Endodermal cell (in vitro differentiated cells): ENCODE results near the gene HYAL1. TPM values are rescaled to one million over a fixed set of nuclear protein-coding genes. Genes with fewer than 3 reads are reported as not detected.

ENCODE experiments used
- DNase-seq: peaks from one replicate; pipeline ENCODE4 v3.0.0-alpha.2; 2017
- H3K27ac ChIP-seq: 2 replicates; pipeline ENCODE4 v1.5.1; 2013; ENCODE audit warnings: mild to moderate bottlenecking, low read depth, low read length, moderate library complexity
- H3K27me3 ChIP-seq: 2 replicates; pipeline ENCODE4 v1.6.1; 2013; ENCODE audit warnings: mild to moderate bottlenecking, low read length, moderate library complexity; ENCODE audit not compliant: insufficient read depth, control insufficient read depth, poor library complexity, severe bottlenecking
- H3K36me3 ChIP-seq: 2 replicates; pipeline ENCODE4 v1.7.0; 2013; ENCODE audit warnings: mild to moderate bottlenecking, low read length, moderate library complexity; ENCODE audit not compliant: control insufficient read depth, insufficient read depth
- H3K4me1 ChIP-seq: one replicate; pipeline ENCODE4 v1.7.0; 2013; ENCODE audit warnings: low read length; ENCODE audit not compliant: control insufficient read depth, insufficient read depth
- H3K4me3 ChIP-seq: 2 replicates; pipeline ENCODE4 v1.5.1; 2013; ENCODE audit warnings: mild to moderate bottlenecking, low read length, moderate library complexity
- H3K9ac ChIP-seq: 2 replicates; pipeline ENCODE4 v1.6.1; 2013; ENCODE audit warnings: mild to moderate bottlenecking, low read length, moderate library complexity; ENCODE audit not compliant: poor library complexity, severe bottlenecking; ENCODE audit errors: extremely low read depth
- H3K9me3 ChIP-seq: 2 replicates; pipeline ENCODE4 v1.6.1; 2013; ENCODE audit warnings: mild to moderate bottlenecking, low read length, moderate library complexity; ENCODE audit not compliant: control insufficient read depth
- H3K27ac Mint-ChIP-seq: 2 replicates; pipeline ENCODE4 v1.8.0; 2020; ENCODE audit warnings: mixed read lengths
- H3K27me3 Mint-ChIP-seq: 2 replicates; pipeline ENCODE4 v1.8.0; 2021; ENCODE audit warnings: mild to moderate bottlenecking, mixed read lengths; ENCODE audit not compliant: insufficient read depth
- H3K36me3 Mint-ChIP-seq: 2 replicates; pipeline ENCODE4 v1.8.0; 2020; ENCODE audit warnings: low read depth, mixed read lengths
- H3K4me1 Mint-ChIP-seq: 2 replicates; pipeline ENCODE4 v1.8.0; 2020; ENCODE audit warnings: mixed read lengths
- H3K4me3 Mint-ChIP-seq: 2 replicates; pipeline ENCODE4 v1.8.0; 2020; ENCODE audit warnings: mild to moderate bottlenecking, moderate library complexity, mixed read lengths
- H3K9me3 Mint-ChIP-seq: 2 replicates; pipeline ENCODE4 v1.8.0; 2020; ENCODE audit warnings: mild to moderate bottlenecking, mixed read lengths
- WGBS, 2 experiments: methylation state at CpG; one replicate each; pipeline versions ENCODE4 v1.1.5 to v1.1.7; 2013; ENCODE audit warnings: missing lambda C conversion rate in 2 of 2, mixed read lengths in 1 of 2; ENCODE audit not compliant: insufficient coverage in 1 of 2, insufficient read length in 1 of 2; 5-methylcytosine and 5-hydroxymethylcytosine counted together
- total RNA-seq, 2 donors: library from RNA; stranded (reverse); fragmentation: NEBNext Ultra II Directional in 1 of 2; extraction: Animal tissue kit (Norgen Biotek cat#: 25700) in 1 of 2; gene quantifications; 2 replicates in 1 of 2; 3 replicates in 1 of 2; pipeline ENCODE4 v1.2.1, GENCODE V29; 2021
- TF ChIP-seq, protein P1 (sequence below): fragments of 200-600 bp; sonication (generic); conservative IDR thresholded peaks from 2 replicates; pipeline ENCODE4 v1.5.0; 2021; ENCODE audit warnings: antibody characterized with exemption, mild to moderate bottlenecking

The HYAL1 gene
- total RNA-seq, 2 donors from 2014 or later = 0.92 to 1.8 TPM

DNA sequence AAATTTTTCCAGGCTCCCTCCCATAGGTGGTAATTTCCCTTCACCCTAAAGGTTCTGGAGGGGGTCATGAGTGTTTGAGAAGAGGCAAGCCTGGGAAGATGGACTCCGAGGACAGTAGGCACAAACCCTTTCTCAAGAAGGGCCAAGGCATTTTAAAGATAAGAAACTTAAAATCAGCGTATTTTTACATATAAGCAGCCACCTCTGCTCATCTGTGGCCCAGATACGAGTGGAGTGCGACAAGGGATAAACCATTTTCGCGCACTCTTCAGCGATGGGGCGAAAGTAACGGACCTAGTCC, 36.7 kb upstream of the HYAL1 start:
- H3K9me3 ChIP-seq = no peaks in the 10 kb centered on the region
- H3K27me3 ChIP-seq = peaks cover 65% of the 10 kb centered on the region
- Mint-ChIP-seq H3K4me1 (peaks cover 8% of the 10 kb centered on the region), H3K9me3 (no peaks in the 10 kb centered on the region), H3K4me3 (peak overlapping the region; percentile 21), H3K36me3 (no peaks in the 10 kb centered on the region), H3K27ac (no peak overlapping the region), H3K27me3 (peaks cover 67% of the 10 kb centered on the region)
- H3K27ac ChIP-seq = no peak overlapping the region
- 38 to 49% methylated on average over 9 of the region's 9 CpGs for WGBS, 2 experiments
- H3K4me1 ChIP-seq = peaks cover 10% of the 10 kb centered on the region
- DNase-seq = no peak
- TF ChIP-seq, protein P1, sequence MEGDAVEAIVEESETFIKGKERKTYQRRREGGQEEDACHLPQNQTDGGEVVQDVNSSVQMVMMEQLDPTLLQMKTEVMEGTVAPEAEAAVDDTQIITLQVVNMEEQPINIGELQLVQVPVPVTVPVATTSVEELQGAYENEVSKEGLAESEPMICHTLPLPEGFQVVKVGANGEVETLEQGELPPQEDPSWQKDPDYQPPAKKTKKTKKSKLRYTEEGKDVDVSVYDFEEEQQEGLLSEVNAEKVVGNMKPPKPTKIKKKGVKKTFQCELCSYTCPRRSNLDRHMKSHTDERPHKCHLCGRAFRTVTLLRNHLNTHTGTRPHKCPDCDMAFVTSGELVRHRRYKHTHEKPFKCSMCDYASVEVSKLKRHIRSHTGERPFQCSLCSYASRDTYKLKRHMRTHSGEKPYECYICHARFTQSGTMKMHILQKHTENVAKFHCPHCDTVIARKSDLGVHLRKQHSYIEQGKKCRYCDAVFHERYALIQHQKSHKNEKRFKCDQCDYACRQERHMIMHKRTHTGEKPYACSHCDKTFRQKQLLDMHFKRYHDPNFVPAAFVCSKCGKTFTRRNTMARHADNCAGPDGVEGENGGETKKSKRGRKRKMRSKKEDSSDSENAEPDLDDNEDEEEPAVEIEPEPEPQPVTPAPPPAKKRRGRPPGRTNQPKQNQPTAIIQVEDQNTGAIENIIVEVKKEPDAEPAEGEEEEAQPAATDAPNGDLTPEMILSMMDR = no peak
- H3K9ac ChIP-seq = no peak overlapping the region
- peaks cover 4% of the 10 kb centered on the region for H3K36me3 ChIP-seq
- H3K4me3 ChIP-seq = no peak overlapping the region

GRCh38 chr3:50339485-50340146, 36.2 kb upstream of the HYAL1 start:
- peaks cover 8% of the 10 kb centered on the region for H3K4me1 Mint-ChIP-seq
- H3K4me3 ChIP-seq = no peak overlapping the region
- H3K9ac ChIP-seq = no peak overlapping the region

DNA sequence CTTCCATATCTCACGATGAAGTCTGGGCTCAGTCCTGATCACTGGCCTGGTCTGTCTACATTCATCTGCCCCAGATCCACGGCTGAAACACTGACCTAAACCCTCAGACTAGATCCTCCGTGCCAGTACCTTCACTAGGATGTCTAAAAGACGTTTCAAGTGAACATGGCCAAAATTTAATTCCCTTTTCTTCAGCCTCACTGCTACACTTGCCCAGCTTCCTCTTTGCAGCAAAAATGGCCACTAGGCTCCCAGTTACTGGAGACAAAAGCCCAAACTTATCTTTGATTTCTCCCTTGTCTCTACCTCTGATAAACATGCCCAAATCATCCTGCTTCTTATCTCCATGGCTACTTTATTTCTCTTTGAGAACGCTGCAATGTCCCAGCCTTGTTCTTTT, 35.6 kb upstream of the HYAL1 start:
- Histone ChIP-seq H3K9ac (no peak overlapping the region), H3K36me3 (peaks cover 4% of the 10 kb centered on the region), H3K27ac (no peak overlapping the region), H3K27me3 (peaks cover 56% of the 10 kb centered on the region), H3K9me3 (no peaks in the 10 kb centered on the region), H3K4me1 (peaks cover 10% of the 10 kb centered on the region), H3K4me3 (no peak overlapping the region)
- Mint-ChIP-seq H3K4me1 (peaks cover 10% of the 10 kb centered on the region), H3K36me3 (no peaks in the 10 kb centered on the region), H3K27ac (no peak overlapping the region), H3K4me3 (peak overlapping the region; percentile 80), H3K27me3 (peaks cover 55% of the 10 kb centered on the region), H3K9me3 (no peaks in the 10 kb centered on the region)
- 91 to 100% methylated on average over 3 to 5 of the region's 5 CpGs for WGBS, 2 experiments
- DNase-seq = no peak
- TF ChIP-seq, protein P1 = no peak

More at GRCh38 chr3:50339485-50340146, 36.2 kb upstream of the HYAL1 start:
- H3K36me3 Mint-ChIP-seq = no peaks in the 10 kb centered on the region
- TF ChIP-seq, protein P1 = no peak
- no peak overlapping the region for H3K27ac Mint-ChIP-seq
- H3K9me3 ChIP-seq = no peaks in the 10 kb centered on the region
- peak overlapping the region; percentile 21 for H3K4me3 Mint-ChIP-seq
- WGBS, 2 experiments = 92% methylated on average over 11 to 14 of the region's 14 CpGs
- peaks cover 4% of the 10 kb centered on the region for H3K36me3 ChIP-seq
- DNase-seq = no peak
- no peaks in the 10 kb centered on the region for H3K9me3 Mint-ChIP-seq
- no peak overlapping the region for H3K27ac ChIP-seq
- peaks cover 62% of the 10 kb centered on the region for H3K27me3 Mint-ChIP-seq
- H3K27me3 ChIP-seq = peaks cover 60% of the 10 kb centered on the region
- peaks cover 10% of the 10 kb centered on the region for H3K4me1 ChIP-seq
